ENCODE measurements around the gene MYO7B. TPM values are rescaled to one million over a fixed set of nuclear protein-coding genes. Genes with fewer than 3 reads are reported as not detected.
A peak's percentile ranks its signal among the peaks of the same experiment; 100 is the strongest.

The MYO7B gene
- total RNA-seq, 1 experiment from 2014 or later = 12.7 TPM

- no peak for DNase-seq (ENCODE audit: low read depth)
Observed at GRCh38 chr2:127624756-127625571, 89.5 kb downstream of the MYO7B start.

- DNase-seq (ENCODE audit: low read depth) = no peak
Observed at GRCh38 chr2:127625572-127625951, 90.1 kb downstream of the MYO7B start.

- DNase-seq (ENCODE audit: low read depth) = no peak
Observed at GRCh38 chr2:127626175-127626574, 90.7 kb downstream of the MYO7B start.

- no peak for DNase-seq (ENCODE audit: low read depth)
Observed at GRCh38 chr2:127626917-127627739, 91.6 kb downstream of the MYO7B start.

GRCh38 chr2:127627740-127628571 lies 92.5 kb downstream of the MYO7B start:
- DNase-seq (ENCODE audit: low read depth) = no peak

- DNase-seq (ENCODE audit: low read depth) = no peak
Observed at GRCh38 chr2:127628767-127629614, 93.5 kb downstream of the MYO7B start.

GRCh38 chr2:127629637-127630036 lies 94.2 kb downstream of the MYO7B start:
- no peak for DNase-seq (ENCODE audit: low read depth)

- DNase-seq (ENCODE audit: low read depth) = no peak
Observed at GRCh38 chr2:127630096-127630863, 94.8 kb downstream of the MYO7B start.

- DNase-seq (ENCODE audit: low read depth) = no peak
Observed at GRCh38 chr2:127630864-127631540, 95.5 kb downstream of the MYO7B start.

- DNase-seq (ENCODE audit: low read depth) = no peak
Observed at GRCh38 chr2:127631541-127631996, 96.1 kb downstream of the MYO7B start.

GRCh38 chr2:127631997-127632581 lies 96.6 kb downstream of the MYO7B start:
- DNase-seq (ENCODE audit: low read depth) = no peak

- DNase-seq (ENCODE audit: low read depth) = no peak
Observed at GRCh38 chr2:127632592-127633489, 97.4 kb downstream of the MYO7B start.

- DNase-seq (ENCODE audit: low read depth) = no peak
Observed at GRCh38 chr2:127633556-127634065, 98.1 kb downstream of the MYO7B start.

GRCh38 chr2:127634066-127634617 lies 98.7 kb downstream of the MYO7B start:
- DNase-seq (ENCODE audit: low read depth) = peak; percentile 69

GRCh38 chr2:127634626-127635379 lies 99.3 kb downstream of the MYO7B start:
- DNase-seq (ENCODE audit: low read depth) = no peak

GRCh38 chr2:127635380-127636237 lies 100.1 kb downstream of the MYO7B start:
- no peak for DNase-seq (ENCODE audit: low read depth)
